ENCODE results near the gene ADGRB3.
"Not testable (repeated sequence)": the region's sequence is repeated elsewhere in the genome, so short reads cannot be mapped to it uniquely, and the experiment has no call there.

Gene ADGRB3

DNA sequence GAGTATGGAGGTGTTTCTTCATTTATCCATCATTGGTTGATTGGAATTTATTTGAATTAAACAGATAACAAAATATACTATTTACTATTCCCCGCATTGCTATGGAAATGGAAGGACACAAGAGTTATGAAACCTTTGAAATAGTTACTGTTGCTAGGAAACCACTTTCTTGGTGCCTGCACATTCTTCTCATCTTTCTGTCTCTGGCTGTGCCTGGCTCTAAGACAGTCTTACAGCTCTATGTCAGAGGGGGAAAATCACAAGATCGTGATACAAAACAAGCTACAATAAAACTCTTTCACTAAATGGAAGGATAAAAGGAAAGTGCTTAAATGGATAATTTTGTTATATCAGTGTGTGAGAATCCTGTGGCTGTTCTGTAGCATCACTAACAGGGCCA lies 708.8 kb downstream of the ADGRB3 start:
- no peak for DNase-seq (ENCODE audit: low spot score)

- no peak for DNase-seq (ENCODE audit: low spot score)
Measured at GRCh38 chr6:69349771-69350170, 714.7 kb downstream of the ADGRB3 start.

- no peak for DNase-seq (ENCODE audit: low spot score)
Measured at GRCh38 chr6:69362209-69362608, 727.1 kb downstream of the ADGRB3 start.

DNA sequence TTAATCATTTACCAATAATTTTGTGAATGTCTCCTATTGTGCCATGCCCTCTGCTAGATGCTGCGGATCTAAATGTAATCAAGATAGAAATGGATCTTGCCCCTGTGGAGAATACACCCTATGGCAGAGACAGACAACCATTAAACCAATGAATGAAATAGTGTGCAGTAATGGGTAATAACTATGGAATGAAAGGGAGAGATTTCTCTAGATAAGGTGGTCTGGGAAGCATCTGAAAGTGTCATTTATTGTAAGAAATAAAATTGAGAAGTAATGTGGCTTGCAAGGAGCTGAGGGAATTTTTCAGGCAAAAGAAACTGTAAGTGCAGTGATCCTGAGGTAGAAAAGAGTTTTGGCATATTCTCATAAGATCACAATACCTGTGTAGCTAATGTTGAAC lies 731.7 kb downstream of the ADGRB3 start:
- no peak for DNase-seq (ENCODE audit: low spot score)

DNA sequence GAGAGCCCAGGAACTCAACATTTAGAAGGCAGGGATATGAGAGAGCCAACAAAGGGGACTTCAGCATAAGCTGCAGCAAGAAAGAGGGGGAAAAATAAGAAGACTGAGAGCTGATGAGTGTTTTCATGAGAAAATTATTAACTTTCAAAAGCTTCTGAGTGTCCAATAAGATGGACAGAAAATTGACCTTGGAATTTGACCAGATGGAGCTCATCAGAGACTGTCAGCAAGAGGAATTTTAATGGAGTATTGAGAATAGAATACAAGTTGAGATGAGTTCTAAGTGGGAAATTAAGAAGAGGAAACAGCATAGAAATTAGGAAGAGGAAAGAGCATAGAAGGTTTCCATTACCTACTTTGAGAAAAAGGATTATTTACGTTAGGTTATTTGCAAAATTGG lies 733.5 kb downstream of the ADGRB3 start:
- DNase-seq (ENCODE audit: low spot score): no peak

DNA sequence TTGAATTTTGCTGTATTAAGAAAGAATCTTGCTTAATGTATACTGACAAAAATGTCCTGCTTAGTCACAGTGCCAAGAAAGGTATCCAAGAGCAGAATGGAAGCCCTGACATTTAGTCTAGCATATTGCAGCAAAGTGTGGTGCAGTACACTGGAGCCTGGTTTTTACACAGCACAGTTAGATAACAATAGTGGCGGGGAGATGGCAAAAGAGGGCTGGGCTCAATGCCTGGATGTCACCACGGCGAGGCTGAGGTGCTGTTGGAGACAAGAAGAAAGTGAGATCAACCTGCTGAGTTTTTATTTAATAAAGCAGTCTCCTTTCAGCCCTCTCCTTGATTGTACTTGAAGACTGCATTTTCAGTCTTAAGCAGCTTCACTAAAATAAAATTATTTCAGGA lies 735.7 kb downstream of the ADGRB3 start:
- DNase-seq (ENCODE audit: low spot score): no peak

DNA sequence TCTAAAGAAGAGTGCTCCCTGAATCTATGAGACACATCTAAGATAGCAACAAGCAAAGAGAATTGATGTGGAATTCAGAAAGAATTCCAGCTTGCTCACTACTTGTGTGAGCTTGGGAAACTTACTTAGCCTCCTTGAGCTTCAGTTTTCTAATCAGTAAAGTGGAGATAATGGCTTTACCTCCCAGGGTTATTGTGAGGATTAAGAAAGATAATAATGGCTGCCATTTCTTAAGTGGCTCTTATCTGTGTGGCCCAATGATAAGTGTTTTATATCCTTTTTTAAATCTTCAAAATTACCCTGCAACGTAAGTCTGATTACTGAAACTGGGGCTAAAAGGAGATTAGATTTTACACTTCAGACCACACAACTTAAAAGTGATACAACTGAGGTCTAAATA lies 743.2 kb downstream of the ADGRB3 start:
- no peak for DNase-seq (ENCODE audit: low spot score)

- no peak for DNase-seq (ENCODE audit: low spot score)
Measured at GRCh38 chr6:69379518-69379917, 744.4 kb downstream of the ADGRB3 start.

DNA sequence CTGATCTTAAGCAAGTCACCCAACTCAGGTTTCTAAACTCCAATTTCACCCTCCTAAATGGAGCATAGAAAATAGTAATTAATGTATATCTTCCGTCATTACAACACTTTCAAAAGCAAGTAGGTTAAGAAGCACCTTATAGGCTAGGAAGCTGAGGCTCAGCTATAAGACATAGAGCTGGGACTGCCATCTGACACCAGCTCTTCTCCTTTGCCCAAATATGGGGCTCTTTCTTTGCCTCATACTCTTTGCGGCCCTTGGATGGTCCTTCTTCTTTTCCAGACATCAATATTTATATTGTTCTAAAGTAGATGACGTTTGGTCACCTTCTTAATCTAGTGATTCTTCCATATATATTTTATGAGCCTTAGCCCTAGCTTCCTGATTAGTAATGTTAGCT lies 748.5 kb downstream of the ADGRB3 start:
- DNase-seq (ENCODE audit: low spot score): no peak

GRCh38 chr6:69386426-69386825 lies 751.3 kb downstream of the ADGRB3 start:
- DNase-seq (ENCODE audit: low spot score): no peak

GRCh38 chr6:69390125-69390524 lies 755.0 kb downstream of the ADGRB3 start:
- no peak for DNase-seq (ENCODE audit: low spot score)

DNA sequence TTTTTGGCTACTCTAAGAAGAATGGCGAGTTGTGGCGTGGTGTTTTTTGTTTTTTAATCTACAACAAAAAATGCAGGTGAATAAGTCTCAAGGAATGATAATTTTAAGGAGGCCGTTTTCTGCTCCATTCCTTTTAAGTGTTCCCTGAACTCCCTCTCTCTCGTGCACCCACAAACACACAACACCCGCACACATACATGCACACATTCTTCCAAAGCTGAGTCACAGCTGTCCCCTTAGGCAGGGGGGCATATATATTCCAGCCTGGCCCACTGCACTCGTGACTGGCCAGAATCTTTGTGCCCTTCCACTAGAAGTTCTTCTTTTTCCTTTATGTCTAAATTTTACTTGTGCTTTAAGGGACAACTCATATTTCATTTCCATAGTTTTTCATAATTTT lies 756.0 kb downstream of the ADGRB3 start:
- DNase-seq (ENCODE audit: low spot score): no peak

- DNase-seq (ENCODE audit: low spot score): no peak
Measured at GRCh38 chr6:69392745-69393144, 757.7 kb downstream of the ADGRB3 start.

GRCh38 chr6:69398311-69398710 lies 763.2 kb downstream of the ADGRB3 start:
- DNase-seq (ENCODE audit: low spot score): no peak

GRCh38 chr6:69398729-69399128 lies 763.6 kb downstream of the ADGRB3 start:
- no peak for DNase-seq (ENCODE audit: low spot score)

DNA sequence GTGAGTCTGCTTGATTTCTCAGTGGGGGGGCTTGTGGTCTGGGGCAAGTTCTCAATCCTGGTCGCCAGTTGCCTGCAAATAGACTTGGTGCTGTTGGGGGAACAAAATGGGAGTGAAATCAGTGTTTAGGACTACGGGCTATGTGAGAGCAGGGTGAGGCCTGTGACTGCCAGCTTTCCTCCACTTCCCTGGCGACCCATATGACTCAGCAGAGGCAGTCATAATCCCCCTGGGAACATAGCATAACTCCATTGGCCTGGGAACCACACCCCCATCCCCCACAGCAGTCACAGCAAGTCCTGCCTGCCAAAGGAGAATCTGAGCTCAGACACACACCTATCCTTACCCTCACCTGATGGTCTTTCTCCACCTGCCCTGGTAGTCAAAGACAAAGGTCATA lies 773.8 kb downstream of the ADGRB3 start:
- DNase-seq (ENCODE audit: low spot score): no peak

DNA sequence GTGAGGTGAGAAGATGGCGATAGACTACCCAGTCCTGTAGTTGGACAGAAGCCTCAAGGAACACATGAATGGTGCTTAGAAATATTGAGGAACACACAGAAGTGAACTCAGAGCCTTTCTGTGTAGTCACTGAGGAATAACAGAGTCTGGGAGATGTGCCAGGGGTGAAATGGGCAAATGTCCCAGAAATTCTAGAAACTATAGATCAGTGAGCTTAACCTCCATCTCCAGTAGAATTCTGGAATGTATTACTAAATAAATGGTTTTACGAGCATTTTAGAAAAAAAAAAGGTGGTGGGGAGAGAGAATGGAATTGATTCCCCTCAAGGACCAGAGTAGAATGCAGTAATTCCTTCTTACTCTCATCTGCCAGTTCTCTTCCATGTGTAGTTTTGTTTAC lies 781.7 kb downstream of the ADGRB3 start:
- DNase-seq (ENCODE audit: low spot score): no peak

DNA sequence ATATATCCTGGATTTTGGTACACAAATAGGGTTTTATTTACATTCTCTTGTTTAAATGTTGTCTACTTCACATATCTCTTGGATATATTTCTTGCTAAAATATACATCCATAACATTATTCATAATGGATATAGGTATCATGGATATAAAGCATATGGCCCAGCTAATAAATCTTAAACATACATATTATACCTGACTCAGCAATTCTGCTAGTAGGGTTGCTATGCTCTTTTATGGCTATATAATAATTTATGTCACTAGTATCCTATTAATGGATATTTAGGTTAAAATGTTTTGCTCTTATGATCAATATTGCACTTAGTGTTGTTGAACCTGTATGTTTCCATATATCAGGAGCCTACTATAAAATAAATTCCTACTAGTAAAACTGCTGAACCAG lies 786.2 kb downstream of the ADGRB3 start:
- no peak for DNase-seq (ENCODE audit: low spot score)

DNA sequence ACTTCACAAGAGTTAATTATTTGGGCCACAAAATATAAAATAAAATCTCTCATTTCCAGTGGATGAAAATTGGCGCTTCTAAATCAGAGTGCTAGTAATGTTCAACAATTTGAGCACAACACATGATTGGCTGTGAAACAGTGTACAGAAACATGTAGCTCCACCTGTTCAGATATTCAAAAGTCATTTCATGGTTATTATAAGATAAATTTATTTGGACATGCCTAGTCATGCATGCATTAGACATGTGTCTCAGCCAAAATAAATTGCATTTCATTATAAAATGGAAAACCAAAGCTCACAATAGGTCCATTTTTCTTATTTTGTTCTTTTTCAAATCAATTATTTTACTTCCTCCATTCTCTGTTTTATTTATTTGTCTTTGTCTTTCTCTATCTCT lies 786.9 kb downstream of the ADGRB3 start:
- no peak for DNase-seq (ENCODE audit: low spot score)

GRCh38 chr6:69422475-69422874 lies 787.4 kb downstream of the ADGRB3 start:
- DNase-seq (ENCODE audit: low spot score): no peak

- no peak for DNase-seq (ENCODE audit: low spot score)
Measured at GRCh38 chr6:69423785-69424184, 788.7 kb downstream of the ADGRB3 start.

DNA sequence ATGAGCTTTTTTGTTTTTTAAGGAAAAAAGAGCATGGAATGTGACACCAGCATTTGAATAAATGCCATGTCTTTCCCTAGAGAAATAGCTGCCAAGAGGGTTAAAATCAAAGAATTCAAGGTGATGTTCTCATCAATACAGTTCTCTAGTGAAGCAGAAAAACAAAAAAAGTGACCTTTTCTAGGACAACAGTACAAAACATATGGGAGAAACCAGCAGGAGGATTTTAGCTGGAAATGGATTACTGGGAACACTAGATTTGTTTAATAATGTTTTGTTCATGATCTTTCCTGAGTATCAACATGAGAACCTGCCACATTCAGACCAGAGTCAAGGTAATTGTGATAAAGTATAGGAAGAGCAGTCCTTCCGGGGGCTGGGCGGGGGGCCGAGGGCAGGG lies 789.5 kb downstream of the ADGRB3 start:
- no peak for DNase-seq (ENCODE audit: low spot score)

GRCh38 chr6:69427882-69428281 lies 792.8 kb downstream of the ADGRB3 start:
- DNase-seq (ENCODE audit: low spot score): no peak

DNA sequence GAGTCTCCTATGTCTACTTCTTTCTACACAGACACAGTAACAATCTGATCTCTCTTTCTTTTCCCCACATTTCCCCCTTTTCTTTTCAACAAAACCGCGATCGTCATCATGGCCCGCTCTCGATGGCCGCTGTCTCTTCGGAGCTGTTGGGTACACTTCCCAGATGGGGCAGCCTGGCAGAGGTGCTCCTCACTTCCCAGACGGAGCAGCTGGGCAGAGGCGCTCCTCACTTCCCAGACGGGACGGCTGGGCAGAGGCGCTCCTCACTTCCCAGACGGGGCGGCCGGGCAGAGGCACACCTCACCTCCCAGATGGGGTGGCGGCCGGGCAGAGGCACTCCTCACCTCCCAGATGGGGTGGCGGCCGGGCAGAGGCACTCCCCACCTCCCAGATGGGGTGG lies 797.1 kb downstream of the ADGRB3 start:
- DNase-seq (ENCODE audit: low spot score): not testable (repeated sequence)

DNA sequence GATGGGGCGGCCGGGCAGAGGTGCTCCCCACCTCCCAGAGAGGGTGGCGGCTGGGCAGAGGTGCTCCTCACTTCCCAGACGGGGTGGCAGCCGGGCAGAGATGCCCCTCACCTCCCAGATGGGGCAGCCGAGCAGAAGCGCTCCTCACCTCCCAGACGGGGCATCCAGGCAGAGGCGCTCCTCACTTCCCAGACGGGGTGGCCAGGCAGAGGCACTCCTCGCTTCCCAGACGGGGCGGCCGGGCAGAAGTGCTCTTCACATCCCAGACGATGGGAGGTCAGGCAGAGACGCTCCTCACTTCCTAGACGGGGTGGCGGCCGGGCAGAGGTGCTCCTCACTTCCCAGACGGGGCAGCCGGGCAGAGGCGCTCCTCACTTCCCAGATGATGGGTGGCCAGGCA lies 798.0 kb downstream of the ADGRB3 start:
- DNase-seq (ENCODE audit: low spot score): not testable (repeated sequence)
